HepG2 (cell line): ENCODE results near the gene RUVBL1. TPM values are rescaled to one million over a fixed set of nuclear protein-coding genes. Genes with fewer than 3 reads are reported as not detected.

Experiments used
- AHR ChIP-seq: IDR thresholded peaks from 2 replicates; pipeline ENCODE4 v1.6.1; 2018; ENCODE audit warnings: missing genetic modification reagents, missing compliant biosample characterization
- ARNT2 ChIP-seq: sonication (generic); formaldehyde crosslinking; IDR thresholded peaks from 2 replicates; pipeline ENCODE4 v1.8.0; 2022; ENCODE audit warnings: mild to moderate bottlenecking, low read depth, missing genetic modification reagents, moderate library complexity
- ATF7 ChIP-seq, 2 experiments: fragments of 450-650 bp in 1 of 2; sonication (generic) in 1 of 2; formaldehyde crosslinking in 1 of 2; IDR thresholded peaks; 2 replicates each; pipeline versions ENCODE4 v1.4.0 to v1.6.1; 2016 to 2020; ENCODE audit warnings: antibody characterized with exemption in 1 of 2, mild to moderate bottlenecking in 1 of 2, missing genetic modification reagents in 1 of 2
- ATF7-NPFF ChIP-seq: sonication (generic); formaldehyde crosslinking; IDR thresholded peaks from 2 replicates; pipeline ENCODE4 v1.8.1; 2023; ENCODE audit warnings: mild to moderate bottlenecking, low read depth, missing genetic modification reagents, moderate library complexity
- BHLHE40 ChIP-seq: IDR thresholded peaks from 2 replicates; pipeline ENCODE4 v1.6.1; 2011; ENCODE audit warnings: low read length, improper control_type of control experiment
- CTCF ChIP-seq: sonication (generic); formaldehyde crosslinking; IDR thresholded peaks from 2 replicates; pipeline ENCODE4 v1.5.0; 2020; ENCODE audit warnings: mild to moderate bottlenecking, missing genetic modification reagents, moderate library complexity
- GABPB1 ChIP-seq: IDR thresholded peaks from 2 replicates; pipeline ENCODE4 v1.6.1; 2016; ENCODE audit warnings: mild to moderate bottlenecking, missing genetic modification reagents, moderate library complexity, missing compliant biosample characterization
- HNF4G ChIP-seq, 2 experiments: sonication (generic) in 1 of 2; formaldehyde crosslinking in 1 of 2; IDR thresholded peaks; 2 replicates each; pipeline versions ENCODE4 v1.4.0 to v1.6.1; 2011 to 2020; ENCODE audit warnings: borderline replicate concordance in 2 of 2, low read depth in 2 of 2, mild to moderate bottlenecking in 2 of 2, low read length in 1 of 2, missing genetic modification reagents in 1 of 2, moderate library complexity in 1 of 2
- ISX ChIP-seq: sonication (generic); formaldehyde crosslinking; conservative IDR thresholded peaks from 2 replicates; pipeline ENCODE4 v1.5.0; 2020; ENCODE audit warnings: missing genetic modification reagents
- JDP2 ChIP-seq: sonication (generic); formaldehyde crosslinking; IDR thresholded peaks from 2 replicates; pipeline ENCODE4 v1.8.1; 2022; ENCODE audit warnings: missing genetic modification reagents, borderline replicate concordance
- MED13 ChIP-seq: sonication (generic); formaldehyde crosslinking; IDR thresholded peaks from 2 replicates; pipeline ENCODE4 v1.5.0; 2020; ENCODE audit warnings: missing genetic modification reagents
- NFYC ChIP-seq: IDR thresholded peaks from 2 replicates; pipeline ENCODE4 v1.6.1; 2016; ENCODE audit warnings: missing genetic modification reagents, missing compliant biosample characterization
- PHF20 ChIP-seq: sonication (generic); formaldehyde crosslinking; IDR thresholded peaks from 2 replicates; pipeline ENCODE4 v1.5.0; 2020; ENCODE audit warnings: mild to moderate bottlenecking, missing genetic modification reagents
- SMYD3 ChIP-seq: sonication (generic); formaldehyde crosslinking; IDR thresholded peaks from 2 replicates; pipeline ENCODE4 v1.8.1; 2023; ENCODE audit warnings: mild to moderate bottlenecking, missing genetic modification reagents
- SP4 ChIP-seq: sonication (generic); formaldehyde crosslinking; IDR thresholded peaks from 2 replicates; pipeline ENCODE4 v1.8.1; 2023; ENCODE audit warnings: mild to moderate bottlenecking, missing genetic modification reagents
- TFDP2 ChIP-seq: sonication (generic); formaldehyde crosslinking; IDR thresholded peaks from 2 replicates; pipeline ENCODE4 v1.4.0; 2020; ENCODE audit warnings: missing genetic modification reagents
- U2AF2 ChIP-seq: fragments of 200-400 bp; formaldehyde crosslinking; IDR thresholded peaks from 2 replicates; pipeline ENCODE4 v1.6.1; 2017; ENCODE audit warnings: low read depth, mild to moderate bottlenecking, low read length
- ZBTB49 ChIP-seq: sonication (generic); formaldehyde crosslinking; IDR thresholded peaks from 2 replicates; pipeline ENCODE4 v1.4.0; 2020; ENCODE audit warnings: missing genetic modification reagents, borderline replicate concordance
- ZNF121 ChIP-seq: sonication (generic); formaldehyde crosslinking; IDR thresholded peaks from 2 replicates; pipeline ENCODE4 v1.5.0; 2020; ENCODE audit warnings: mild to moderate bottlenecking, missing genetic modification reagents
- ZNF234 ChIP-seq: sonication (generic); formaldehyde crosslinking; conservative IDR thresholded peaks from 2 replicates; pipeline ENCODE4 v1.5.1; 2020; ENCODE audit warnings: mild to moderate bottlenecking, missing genetic modification reagents
- ZNF335 ChIP-seq: sonication (generic); formaldehyde crosslinking; IDR thresholded peaks from 2 replicates; pipeline ENCODE4 v1.4.0; 2020; ENCODE audit warnings: missing genetic modification reagents
- ZNF75D ChIP-seq: sonication (generic); formaldehyde crosslinking; IDR thresholded peaks from 2 replicates; pipeline ENCODE4 v1.8.1; 2023; ENCODE audit warnings: missing genetic modification reagents, mild to moderate bottlenecking, borderline replicate concordance
- ZNF790 ChIP-seq: sonication (generic); formaldehyde crosslinking; IDR thresholded peaks from 2 replicates; pipeline ENCODE4 v1.8.0; 2022; ENCODE audit warnings: missing genetic modification reagents, mild to moderate bottlenecking, borderline replicate concordance
- ZNF83 ChIP-seq: sonication (generic); formaldehyde crosslinking; IDR thresholded peaks from 2 replicates; pipeline ENCODE4 v1.4.0; 2020; ENCODE audit warnings: missing genetic modification reagents, mild to moderate bottlenecking, borderline replicate concordance
- polyA plus RNA-seq, 8 experiments: library from polyadenylated mRNA; depleted of rRNA in 3 of 8; stranded (reverse) in 7 of 8; unstranded in 1 of 8; fragments of >200 nt; fragmentation: Illumina TruSeq in 4 of 8; extraction: Trizol in 4 of 8; gene quantifications; 2 replicates each; pipeline versions ENCODE4 v1.2.1 to v1.2.3, GENCODE V29; 2011 to 2016; ENCODE audit warnings: low read depth in 4 of 8, missing spikeins in 1 of 8, mixed read lengths in 1 of 8; ENCODE audit not compliant: insufficient read depth in 1 of 8
- total RNA-seq, 5 experiments: library from RNA; depleted of rRNA; stranded (reverse); fragments of >200 nt; fragmentation: Illumina TruSeq; extraction: Trizol; gene quantifications; 2 replicates each; pipeline ENCODE4 v1.2.3, GENCODE V29; 2016; ENCODE audit warnings: low read depth in 1 of 5

Gene RUVBL1
- total and polyA plus RNA-seq, 2 of the 13 experiments (the other 11 are each of a cell fraction or from before 2014, with no cell fraction given): 32.7 to 86.3 TPM

- TF ChIP-seq HNF4G (IDR thresholded peaks at IDR 0.05; ENCODE audit: borderline replicate concordance, low read depth, low read length) (no peak), HNF4G (CRISPR knock-in tag; IDR thresholded peaks at IDR 0.05; ENCODE audit: borderline replicate concordance, low read depth) (no peak; the same call in 1 of the 2 replicates), BHLHE40 (peak; percentile 14; the same call in 1 of the 2 replicates), JDP2 (CRISPR knock-in tag) (no peak), ZNF790 (CRISPR knock-in tag) (no peak), ARNT2 (CRISPR knock-in tag) (peak; percentile 65; the same call in 1 of the 2 replicates), TFDP2 (CRISPR knock-in tag) (peak; percentile 91), ZNF75D (no peak), SMYD3 (CRISPR knock-in tag) (no peak), GABPB1 (peak; percentile 89), ZNF83 (CRISPR knock-in tag) (no peak), ATF7-NPFF (CRISPR knock-in tag) (peak; percentile 76), ISX (CRISPR knock-in tag) (0 out of 2 replicates have a peak, but pooled peaks have one; percentile 48), U2AF2 (no peak), CTCF (CRISPR knock-in tag) (no peak), ZNF121 (CRISPR knock-in tag) (peak; percentile 44; the same call in 1 of the 2 replicates), ATF7 (IDR thresholded peaks at IDR 0.05) (no peak), ATF7 (CRISPR knock-in tag; IDR thresholded peaks at IDR 0.05) (no peak), MED13 (CRISPR knock-in tag) (0 out of 2 replicates have a peak, but pooled peaks have one; percentile 10), ZNF234 (no peak), ZBTB49 (CRISPR knock-in tag) (no peak), ZNF335 (CRISPR knock-in tag) (peak; percentile 87), PHF20 (peak; percentile 85), SP4 (CRISPR knock-in tag) (peak; percentile 71), NFYC (CRISPR knock-in tag) (no peak), AHR (CRISPR knock-in tag) (no peak)
Measured at GRCh38 chr3:128051837-128052594, 71.6 kb downstream of the RUVBL1 start, which contains the start of gene SEC61A1 (continued).
